ENCODE data around the gene BRIX1. TPM values are rescaled to one million over a fixed set of nuclear protein-coding genes. Genes with fewer than 3 reads are reported as not detected.

Gene BRIX1
- total and polyA plus RNA-seq, 2 experiments from 2014 or later, result 14.4 to 30.9 TPM

DNA sequence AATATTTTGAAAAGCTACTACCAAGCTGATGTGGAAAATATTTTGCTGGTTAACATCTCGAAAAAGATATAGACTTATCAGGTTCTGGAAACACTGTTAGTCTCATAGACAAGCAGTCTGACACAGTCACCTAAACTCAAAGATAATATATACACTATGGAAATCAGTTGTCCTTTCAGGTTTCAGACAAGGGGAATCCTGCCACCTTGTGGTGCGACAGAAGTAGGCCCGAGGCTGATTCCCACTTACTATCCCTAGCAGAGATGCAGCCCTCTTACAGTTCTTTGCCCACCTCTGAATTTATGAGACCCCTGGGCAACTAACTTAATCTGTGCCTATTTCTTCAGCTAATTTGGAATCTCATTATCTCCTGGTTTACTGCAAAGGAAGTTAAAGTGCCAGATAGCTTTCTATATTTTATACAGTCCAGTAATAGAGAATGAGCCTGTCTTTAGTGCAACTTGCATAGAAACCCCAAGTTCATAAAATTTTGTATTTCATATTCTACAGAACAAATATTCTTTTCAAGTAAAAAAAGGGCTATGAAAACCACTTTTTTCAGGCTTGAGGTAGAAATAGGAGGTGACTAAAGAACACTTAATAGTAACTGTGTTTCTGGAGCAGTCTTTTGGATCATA is 17.1 kb upstream of the BRIX1 start:
- Histone ChIP-seq H3K4me1 (ENCODE audit: low read depth) (peaks cover 4% of the 10 kb centered on the region), H3K27ac (no peak overlapping the region), H3K36me3 (no peaks in the 10 kb centered on the region), H3K9me3 (ENCODE audit: low read depth) (no peaks in the 10 kb centered on the region), H3K27me3 (no peaks in the 10 kb centered on the region), H3K4me3 (no peak overlapping the region)
- peak; percentile 80 to 83 for DNase-seq (ENCODE audit: low read depth in 1 of 2, low spot score in 1 of 2)
- TF ChIP-seq, protein P1, sequence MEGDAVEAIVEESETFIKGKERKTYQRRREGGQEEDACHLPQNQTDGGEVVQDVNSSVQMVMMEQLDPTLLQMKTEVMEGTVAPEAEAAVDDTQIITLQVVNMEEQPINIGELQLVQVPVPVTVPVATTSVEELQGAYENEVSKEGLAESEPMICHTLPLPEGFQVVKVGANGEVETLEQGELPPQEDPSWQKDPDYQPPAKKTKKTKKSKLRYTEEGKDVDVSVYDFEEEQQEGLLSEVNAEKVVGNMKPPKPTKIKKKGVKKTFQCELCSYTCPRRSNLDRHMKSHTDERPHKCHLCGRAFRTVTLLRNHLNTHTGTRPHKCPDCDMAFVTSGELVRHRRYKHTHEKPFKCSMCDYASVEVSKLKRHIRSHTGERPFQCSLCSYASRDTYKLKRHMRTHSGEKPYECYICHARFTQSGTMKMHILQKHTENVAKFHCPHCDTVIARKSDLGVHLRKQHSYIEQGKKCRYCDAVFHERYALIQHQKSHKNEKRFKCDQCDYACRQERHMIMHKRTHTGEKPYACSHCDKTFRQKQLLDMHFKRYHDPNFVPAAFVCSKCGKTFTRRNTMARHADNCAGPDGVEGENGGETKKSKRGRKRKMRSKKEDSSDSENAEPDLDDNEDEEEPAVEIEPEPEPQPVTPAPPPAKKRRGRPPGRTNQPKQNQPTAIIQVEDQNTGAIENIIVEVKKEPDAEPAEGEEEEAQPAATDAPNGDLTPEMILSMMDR (IDR thresholded peaks at IDR 0.05; ENCODE audit: low read depth, low read length), result peak; percentile 91

GRCh38 chr5:34899066-34899465 is 16.4 kb upstream of the BRIX1 start:
- Histone ChIP-seq H3K9me3 (ENCODE audit: low read depth) (no peaks in the 10 kb centered on the region), H3K27me3 (no peaks in the 10 kb centered on the region), H3K27ac (no peak overlapping the region), H3K4me3 (no peak overlapping the region), H3K4me1 (ENCODE audit: low read depth) (peaks cover 4% of the 10 kb centered on the region), H3K36me3 (no peaks in the 10 kb centered on the region)
- TF ChIP-seq, protein P1 (IDR thresholded peaks at IDR 0.05; ENCODE audit: low read depth, low read length), result no peak
- DNase-seq (ENCODE audit: low read depth in 1 of 2, low spot score in 1 of 2), result no peak

DNA sequence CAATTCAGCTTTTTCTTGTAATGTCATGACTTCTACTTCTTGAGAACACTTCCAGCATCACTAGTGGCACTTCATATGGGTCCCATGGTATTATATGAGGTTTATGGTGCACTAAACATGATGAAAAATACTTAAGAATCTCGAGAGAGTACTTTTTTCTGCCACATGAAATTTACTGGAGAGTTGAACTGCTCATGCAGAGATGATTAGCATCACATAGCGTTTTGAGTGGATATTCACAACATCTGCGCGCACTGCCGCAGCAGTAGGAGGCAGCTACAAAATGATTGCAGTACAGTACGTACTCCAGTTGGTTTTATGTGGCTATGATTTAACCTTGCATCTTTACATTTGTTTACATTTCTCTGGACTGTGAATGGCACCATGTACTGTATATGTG is 14.9 kb upstream of the BRIX1 start:
- DNase-seq (ENCODE audit: low read depth in 1 of 2, low spot score in 1 of 2), result no peak
- Histone ChIP-seq H3K27me3 (no peaks in the 10 kb centered on the region), H3K4me1 (ENCODE audit: low read depth) (peaks cover 4% of the 10 kb centered on the region), H3K27ac (no peak overlapping the region), H3K9me3 (ENCODE audit: low read depth) (no peaks in the 10 kb centered on the region), H3K36me3 (no peaks in the 10 kb centered on the region), H3K4me3 (no peak overlapping the region)
- TF ChIP-seq, protein P1 (IDR thresholded peaks at IDR 0.05; ENCODE audit: low read depth, low read length), result no peak

GRCh38 chr5:34903260-34903659 is 12.3 kb upstream of the BRIX1 start:
- Histone ChIP-seq H3K4me1 (ENCODE audit: low read depth) (no peaks in the 10 kb centered on the region), H3K27ac (no peak overlapping the region), H3K9me3 (ENCODE audit: low read depth) (no peaks in the 10 kb centered on the region), H3K36me3 (peaks cover 6% of the 10 kb centered on the region), H3K4me3 (no peak overlapping the region), H3K27me3 (no peaks in the 10 kb centered on the region)
- TF ChIP-seq, protein P1 (IDR thresholded peaks at IDR 0.05; ENCODE audit: low read depth, low read length), result no peak
- no peak for DNase-seq (ENCODE audit: low read depth in 1 of 2, low spot score in 1 of 2)

DNA sequence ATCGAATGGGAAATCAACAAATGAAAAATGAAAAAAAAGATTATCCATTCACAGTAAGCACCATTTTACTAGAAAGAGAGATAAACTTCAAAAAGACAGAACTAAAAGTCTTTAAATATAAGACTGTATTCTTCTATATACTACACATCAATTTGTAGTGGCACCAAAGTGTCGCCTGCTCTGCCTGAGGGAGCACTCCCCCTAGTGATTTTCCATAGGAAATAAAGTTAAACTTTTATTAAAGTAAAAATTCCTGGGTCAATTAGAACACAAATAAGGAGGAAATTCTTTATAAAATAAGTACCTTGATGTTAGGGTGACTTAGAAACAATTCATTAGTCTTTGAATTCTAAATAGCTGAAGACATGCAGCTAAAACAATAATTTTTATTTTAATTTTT is 9.9 kb upstream of the BRIX1 start:
- Histone ChIP-seq H3K36me3 (peaks cover 14% of the 10 kb centered on the region), H3K27me3 (no peaks in the 10 kb centered on the region), H3K4me1 (ENCODE audit: low read depth) (no peaks in the 10 kb centered on the region), H3K9me3 (ENCODE audit: low read depth) (no peaks in the 10 kb centered on the region), H3K4me3 (no peak overlapping the region), H3K27ac (no peak overlapping the region)
- TF ChIP-seq, protein P1 (IDR thresholded peaks at IDR 0.05; ENCODE audit: low read depth, low read length), result peak; percentile 54
- DNase-seq (ENCODE audit: low read depth in 1 of 2, low spot score in 1 of 2), result peak in 1 of 2 donors; percentile 40

Data from cardiac muscle cell (in vitro differentiated cells and primary cell).